HepG2 (cell line): ENCODE data around the gene STK36. TPM values are rescaled to one million over a fixed set of nuclear protein-coding genes. Genes with fewer than 3 reads are reported as not detected.

Experiments used
- ATAC-seq: fragments of 200-7000 bp; cut with Tn5 transposase; 3 replicates; pipeline ENCODE4 v1.9.1; 2020; ENCODE audit warnings: mild to moderate bottlenecking, moderate library complexity
- BruUV-seq: library from RNA; stranded (reverse); fragments of 400-500 nt; replicated peaks from 2 replicates; lab custom pipeline; 2021; lab: Mats Ljungman, UMichigan
- CTCF ChIA-PET: fragments of 300-600 bp; formaldehyde crosslinking; extraction: SDS; loops from one replicate; lab custom pipeline; 2021; ENCODE audit warnings: low total read pairs, inconsistent platforms, low intra/inter-chr PET ratio; lab: Yijun Ruan, JAX
- POLR2A ChIA-PET: fragments of 350-600 bp; sonication (Branson Sonifier 250); formaldehyde crosslinking; loops from one replicate; lab custom pipeline; 2020; ENCODE audit warnings: antibody characterized with exemption, inconsistent platforms; lab: Yijun Ruan, JAX
- DNase-seq: peaks from one replicate; pipeline ENCODE4 v3.0.0-alpha.2; 2015; ENCODE audit warnings: low spot score
- FAIRE-seq: peaks from 3 replicates; lab custom pipeline; 2011; peaks lifted over from hg19 to GRCh38; lab: Jason Lieb, UNC
- H2AFZ ChIP-seq: one replicate; pipeline ENCODE4 v1.6.1; 2011; ENCODE audit warnings: low read length, inconsistent platforms
- H3K27ac ChIP-seq: fragments of 300-600 bp; 3 replicates; pipeline ENCODE4 v1.8.0; 2011; ENCODE audit warnings: mixed run types, mild to moderate bottlenecking, mixed read lengths, low read length, inconsistent platforms; ENCODE audit not compliant: insufficient read depth; ENCODE audit errors: extremely low read length
- H3K27me3 ChIP-seq, 2 experiments: fragments of 200-600 bp in 1 of 2; 2 replicates in 1 of 2; 3 replicates in 1 of 2; pipeline versions ENCODE4 v1.6.0 to v1.8.0; 2011; ENCODE audit warnings: low read length in 2 of 2, mild to moderate bottlenecking in 2 of 2, moderate library complexity in 2 of 2, inconsistent platforms in 1 of 2; ENCODE audit not compliant: insufficient read depth in 2 of 2, control insufficient read depth in 1 of 2
- H3K36me3 ChIP-seq, 2 experiments: fragments of 200-600 bp in 1 of 2; replicated peaks in 1 of 2; 2 replicates in 1 of 2; 3 replicates in 1 of 2; pipeline versions ENCODE4 v1.5.1 to v1.8.0; 2011; ENCODE audit warnings: low read length in 2 of 2, inconsistent platforms in 1 of 2; ENCODE audit not compliant: insufficient read depth in 2 of 2, control insufficient read depth in 1 of 2
- H3K4me1 ChIP-seq: 2 replicates; pipeline ENCODE4 v1.5.1; 2012; ENCODE audit warnings: low read length, inconsistent platforms; ENCODE audit not compliant: insufficient read depth
- H3K4me2 ChIP-seq: 2 replicates; pipeline ENCODE4 v1.6.0; 2011; ENCODE audit warnings: low read depth, low read length, inconsistent platforms
- H3K4me3 ChIP-seq, 3 experiments: fragments of 200-600 bp in 1 of 3; sonication (generic), shearing (Covaris generic) in 1 of 3; replicated peaks in 1 of 3; 2 replicates each; pipeline ENCODE4 v1.5.1; 2011 to 2016; ENCODE audit warnings: low read length in 3 of 3, inconsistent platforms in 2 of 3, low read depth in 2 of 3, mild to moderate bottlenecking in 2 of 3, control low read depth in 1 of 3, mixed read lengths in 1 of 3; ENCODE audit not compliant: insufficient read depth in 1 of 3
- H3K79me2 ChIP-seq: one replicate; pipeline ENCODE4 v1.6.1; 2011; ENCODE audit warnings: low read length, inconsistent platforms; ENCODE audit not compliant: insufficient read depth
- H3K9ac ChIP-seq: 2 replicates; pipeline ENCODE4 v1.6.0; 2011; ENCODE audit warnings: mild to moderate bottlenecking, low read depth, low read length, inconsistent platforms; ENCODE audit not compliant: insufficient read depth
- H3K9me3 ChIP-seq: 2 replicates; pipeline ENCODE4 v1.5.1; 2012; ENCODE audit warnings: mild to moderate bottlenecking, low read length
- H4K20me1 ChIP-seq: 2 replicates; pipeline ENCODE4 v1.6.0; 2011; ENCODE audit warnings: inconsistent platforms, mild to moderate bottlenecking, low read length, moderate library complexity; ENCODE audit not compliant: insufficient read depth
- MAZ ChIP-seq, 2 experiments: sonication (generic) in 1 of 2; formaldehyde crosslinking in 1 of 2; IDR thresholded peaks; 2 replicates each; pipeline versions ENCODE4 v1.5.0 to v1.6.1; 2012 to 2020; ENCODE audit warnings: low read depth in 2 of 2, mild to moderate bottlenecking in 2 of 2, borderline replicate concordance in 1 of 2, improper control_type of control experiment in 1 of 2, low read length in 1 of 2, missing genetic modification reagents in 1 of 2, moderate library complexity in 1 of 2
- PRDM15 ChIP-seq: sonication (generic); formaldehyde crosslinking; IDR thresholded peaks from 2 replicates; pipeline ENCODE4 v1.4.0; 2020; ENCODE audit warnings: missing genetic modification reagents
- SNAI1 ChIP-seq: sonication (generic); formaldehyde crosslinking; IDR thresholded peaks from 2 replicates; pipeline ENCODE4 v1.5.0; 2020; ENCODE audit warnings: mild to moderate bottlenecking, missing genetic modification reagents, borderline replicate concordance
- SRSF4 ChIP-seq: fragments of 200-400 bp; formaldehyde crosslinking; IDR thresholded peaks from one replicate; pipeline ENCODE4 v1.6.1; 2018; ENCODE audit warnings: mild to moderate bottlenecking, low read depth, low read length, moderate library complexity; ENCODE audit not compliant: poor library complexity, severe bottlenecking
- SRSF9 ChIP-seq: fragments of 200-400 bp; formaldehyde crosslinking; IDR thresholded peaks from 2 replicates; pipeline ENCODE4 v1.6.1; 2018; ENCODE audit warnings: borderline replicate concordance, mild to moderate bottlenecking, low read depth, low read length; ENCODE audit not compliant: insufficient read depth, poor library complexity, severe bottlenecking
- TBL1XR1 ChIP-seq: fragments of 150-350 bp; IDR thresholded peaks from 2 replicates; pipeline ENCODE4 v1.6.1; 2014; ENCODE audit warnings: borderline replicate concordance, low read length; ENCODE audit not compliant: partially characterized antibody
- ZNF235 ChIP-seq: sonication (generic); formaldehyde crosslinking; IDR thresholded peaks from 2 replicates; pipeline ENCODE4 v1.8.1; 2023; ENCODE audit warnings: mild to moderate bottlenecking, missing genetic modification reagents, borderline replicate concordance
- ZNF367 ChIP-seq: sonication (generic); formaldehyde crosslinking; IDR thresholded peaks from 2 replicates; pipeline ENCODE4 v1.4.0; 2020; ENCODE audit warnings: missing genetic modification reagents, borderline replicate concordance
- ZNF766 ChIP-seq: sonication (generic); formaldehyde crosslinking; IDR thresholded peaks from 2 replicates; pipeline ENCODE4 v1.5.0; 2020; ENCODE audit warnings: missing genetic modification reagents, borderline replicate concordance
- ZNF790 ChIP-seq: sonication (generic); formaldehyde crosslinking; IDR thresholded peaks from 2 replicates; pipeline ENCODE4 v1.8.0; 2022; ENCODE audit warnings: missing genetic modification reagents, mild to moderate bottlenecking, borderline replicate concordance
- WGBS: methylation state at CpG from one replicate; pipeline ENCODE4 v1.1.6; 2017; ENCODE audit warnings: low lambda C conversion rate; 5-methylcytosine and 5-hydroxymethylcytosine counted together
- in situ Hi-C: cut with HindIII; loops from 2 replicates; pipeline ENCODE4 v1.10.0; 2017; ENCODE audit warnings: low pct_unique_long_range_greater_than_20kb; ENCODE audit not compliant: extremely low pct_ligation_motif_present
- intact Hi-C: fragments of 100-400 bp; cut with micrococcal nuclease; formaldehyde crosslinking; loops from one replicate; pipeline ENCODE4 v1.10.0; 2022; ENCODE audit not compliant: unreplicated experiment
- polyA plus RNA-seq, 8 experiments: library from polyadenylated mRNA; depleted of rRNA in 3 of 8; stranded (reverse) in 7 of 8; unstranded in 1 of 8; fragments of >200 nt; fragmentation: Illumina TruSeq in 4 of 8; extraction: Trizol in 4 of 8; gene quantifications; 2 replicates each; pipeline versions ENCODE4 v1.2.1 to v1.2.3, GENCODE V29; 2011 to 2016; ENCODE audit warnings: low read depth in 4 of 8, missing spikeins in 1 of 8, mixed read lengths in 1 of 8; ENCODE audit not compliant: insufficient read depth in 1 of 8
- total RNA-seq, 5 experiments: library from RNA; depleted of rRNA; stranded (reverse); fragments of >200 nt; fragmentation: Illumina TruSeq; extraction: Trizol; gene quantifications; 2 replicates each; pipeline ENCODE4 v1.2.3, GENCODE V29; 2016; ENCODE audit warnings: low read depth in 1 of 5
- TF ChIP-seq, protein P1 (sequence below): sonication (generic); formaldehyde crosslinking; IDR thresholded peaks from 2 replicates; pipeline ENCODE4 v1.4.0; 2020; ENCODE audit warnings: mild to moderate bottlenecking, missing genetic modification reagents, borderline replicate concordance
- TF ChIP-seq, protein P2 (sequence below): sonication (generic); formaldehyde crosslinking; conservative IDR thresholded peaks from 2 replicates; pipeline ENCODE4 v1.8.0; 2022; ENCODE audit warnings: mild to moderate bottlenecking, moderate library complexity, missing genetic modification reagents

STK36 gene
- total and polyA plus RNA-seq, 2 of the 13 experiments (the other 11 are each of a cell fraction or from before 2014, with no cell fraction given) = 45.9 to 83.5 TPM

DNA sequence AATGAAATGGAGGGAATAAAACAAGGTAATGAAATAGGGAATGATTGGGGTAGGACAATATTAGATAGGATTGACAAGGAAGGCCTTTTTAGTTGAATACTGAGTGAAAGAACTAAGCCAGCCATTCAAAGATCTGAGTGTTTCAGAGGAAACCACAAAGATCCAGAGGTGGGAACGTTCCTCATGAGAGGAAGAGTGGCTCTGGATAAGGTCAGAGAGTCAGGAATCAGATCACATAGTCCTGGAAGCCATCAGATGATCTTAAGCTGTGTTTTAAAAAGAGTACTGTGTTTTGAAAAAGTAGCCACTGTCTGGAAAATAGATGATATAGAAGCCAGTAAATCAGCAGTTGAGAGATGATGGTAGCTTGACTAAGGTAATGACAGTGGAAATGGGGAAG lies 50.5 kb downstream of the STK36 start:
- Histone ChIP-seq H2AFZ (no peak overlapping the region), H4K20me1 (no peaks in the 10 kb centered on the region; the same call in 1 of the 2 replicates), H3K4me3 (no peak overlapping the region), H3K27me3 (no peaks in the 10 kb centered on the region), H3K9me3 (peaks cover 22% of the 10 kb centered on the region), H3K9ac (no peak overlapping the region), H3K79me2 (peaks cover 90% of the 10 kb centered on the region), H3K27ac (no peak overlapping the region), H3K4me1 (peaks cover 36% of the 10 kb centered on the region), H3K4me2 (no peak overlapping the region), H3K36me3 (peaks cover 3 to 19% of the 10 kb centered on the region in 2 experiments)
- BruUV-seq = no TSS peak
- CTCF ChIA-PET = interaction anchor here (1.2 kb wide), 1 partner anchor 126 kb away, joined by 4 read pairs; no protein-coding TSS in a partner anchor
- FAIRE-seq (no peak), DNase-seq (no peak), ATAC-seq (no peak)
- WGBS = 85% methylated on average over 1 of the region's 1 CpG
- in situ Hi-C loops = no loop called here
- POLR2A ChIA-PET = interaction anchor here (0.9 to 2.7 kb wide), 6 partner anchors 12 to 60 kb away, joined by 3 to 22 read pairs (median 5); partner anchors contain the start of genes CYP27A1 and TTLL4
- intact Hi-C loops = no loop called here
- TF ChIP-seq ZNF235 (CRISPR knock-in tag) (no peak), ZNF766 (CRISPR knock-in tag) (no peak), TBL1XR1 (no peak), MAZ (IDR thresholded peaks at IDR 0.05; ENCODE audit: borderline replicate concordance, low read depth, low read length) (no peak), MAZ (CRISPR knock-in tag; IDR thresholded peaks at IDR 0.05; ENCODE audit: low read depth) (no peak), PRDM15 (CRISPR knock-in tag) (no peak), SRSF9 (no peak), ZNF790 (CRISPR knock-in tag) (no peak), SRSF4 (no peak), ZNF367 (CRISPR knock-in tag) (no peak), SNAI1 (no peak)
- TF ChIP-seq, protein P1, sequence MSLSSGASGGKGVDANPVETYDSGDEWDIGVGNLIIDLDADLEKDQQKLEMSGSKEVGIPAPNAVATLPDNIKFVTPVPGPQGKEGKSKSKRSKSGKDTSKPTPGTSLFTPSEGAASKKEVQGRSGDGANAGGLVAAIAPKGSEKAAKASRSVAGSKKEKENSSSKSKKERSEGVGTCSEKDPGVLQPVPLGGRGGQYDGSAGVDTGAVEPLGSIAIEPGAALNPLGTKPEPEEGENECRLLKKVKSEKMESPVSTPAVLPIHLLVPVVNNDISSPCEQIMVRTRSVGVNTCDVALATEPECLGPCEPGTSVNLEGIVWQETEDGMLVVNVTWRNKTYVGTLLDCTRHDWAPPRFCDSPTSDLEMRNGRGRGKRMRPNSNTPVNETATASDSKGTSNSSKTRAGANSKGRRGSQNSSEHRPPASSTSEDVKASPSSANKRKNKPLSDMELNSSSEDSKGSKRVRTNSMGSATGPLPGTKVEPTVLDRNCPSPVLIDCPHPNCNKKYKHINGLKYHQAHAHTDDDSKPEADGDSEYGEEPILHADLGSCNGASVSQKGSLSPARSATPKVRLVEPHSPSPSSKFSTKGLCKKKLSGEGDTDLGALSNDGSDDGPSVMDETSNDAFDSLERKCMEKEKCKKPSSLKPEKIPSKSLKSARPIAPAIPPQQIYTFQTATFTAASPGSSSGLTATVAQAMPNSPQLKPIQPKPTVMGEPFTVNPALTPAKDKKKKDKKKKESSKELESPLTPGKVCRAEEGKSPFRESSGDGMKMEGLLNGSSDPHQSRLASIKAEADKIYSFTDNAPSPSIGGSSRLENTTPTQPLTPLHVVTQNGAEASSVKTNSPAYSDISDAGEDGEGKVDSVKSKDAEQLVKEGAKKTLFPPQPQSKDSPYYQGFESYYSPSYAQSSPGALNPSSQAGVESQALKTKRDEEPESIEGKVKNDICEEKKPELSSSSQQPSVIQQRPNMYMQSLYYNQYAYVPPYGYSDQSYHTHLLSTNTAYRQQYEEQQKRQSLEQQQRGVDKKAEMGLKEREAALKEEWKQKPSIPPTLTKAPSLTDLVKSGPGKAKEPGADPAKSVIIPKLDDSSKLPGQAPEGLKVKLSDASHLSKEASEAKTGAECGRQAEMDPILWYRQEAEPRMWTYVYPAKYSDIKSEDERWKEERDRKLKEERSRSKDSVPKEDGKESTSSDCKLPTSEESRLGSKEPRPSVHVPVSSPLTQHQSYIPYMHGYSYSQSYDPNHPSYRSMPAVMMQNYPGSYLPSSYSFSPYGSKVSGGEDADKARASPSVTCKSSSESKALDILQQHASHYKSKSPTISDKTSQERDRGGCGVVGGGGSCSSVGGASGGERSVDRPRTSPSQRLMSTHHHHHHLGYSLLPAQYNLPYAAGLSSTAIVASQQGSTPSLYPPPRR (CRISPR knock-in tag) = no peak
- TF ChIP-seq, protein P2, sequence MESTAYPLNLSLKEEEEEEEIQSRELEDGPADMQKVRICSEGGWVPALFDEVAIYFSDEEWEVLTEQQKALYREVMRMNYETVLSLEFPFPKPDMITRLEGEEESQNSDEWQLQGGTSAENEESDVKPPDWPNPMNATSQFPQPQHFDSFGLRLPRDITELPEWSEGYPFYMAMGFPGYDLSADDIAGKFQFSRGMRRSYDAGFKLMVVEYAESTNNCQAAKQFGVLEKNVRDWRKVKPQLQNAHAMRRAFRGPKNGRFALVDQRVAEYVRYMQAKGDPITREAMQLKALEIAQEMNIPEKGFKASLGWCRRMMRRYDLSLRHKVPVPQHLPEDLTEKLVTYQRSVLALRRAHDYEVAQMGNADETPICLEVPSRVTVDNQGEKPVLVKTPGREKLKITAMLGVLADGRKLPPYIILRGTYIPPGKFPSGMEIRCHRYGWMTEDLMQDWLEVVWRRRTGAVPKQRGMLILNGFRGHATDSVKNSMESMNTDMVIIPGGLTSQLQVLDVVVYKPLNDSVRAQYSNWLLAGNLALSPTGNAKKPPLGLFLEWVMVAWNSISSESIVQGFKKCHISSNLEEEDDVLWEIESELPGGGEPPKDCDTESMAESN (CRISPR knock-in tag) = no peak
